ENCODE data around the gene ZCCHC24.
"Not testable (repeated sequence)": the region's sequence is repeated elsewhere in the genome, so short reads cannot be mapped to it uniquely, and the experiment has no call there.

ZCCHC24 gene

GRCh38 chr10:79472449-79472848 lies 27.0 kb upstream of the ZCCHC24 start:
- DNase-seq, result no peak

- DNase-seq, result no peak
Observed at GRCh38 chr10:79471776-79472175, 26.4 kb upstream of the ZCCHC24 start.

GRCh38 chr10:79470096-79470495 lies 24.7 kb upstream of the ZCCHC24 start:
- no peak for DNase-seq

- no peak for DNase-seq
Observed at GRCh38 chr10:79468841-79469585, 23.6 kb upstream of the ZCCHC24 start.

- DNase-seq, result no peak
Observed at GRCh38 chr10:79468015-79468560, 22.7 kb upstream of the ZCCHC24 start.

- DNase-seq, result no peak
Observed at GRCh38 chr10:79465341-79465740, 19.9 kb upstream of the ZCCHC24 start.

GRCh38 chr10:79463578-79464496 lies 18.4 kb upstream of the ZCCHC24 start:
- no peak for DNase-seq

- DNase-seq, result no peak
Observed at GRCh38 chr10:79460687-79461086, 15.3 kb upstream of the ZCCHC24 start.

- no peak for DNase-seq
Observed at GRCh38 chr10:79459243-79459642, 13.8 kb upstream of the ZCCHC24 start.

GRCh38 chr10:79458483-79458882 lies 13.1 kb upstream of the ZCCHC24 start:
- no peak for DNase-seq

GRCh38 chr10:79457256-79457785 lies 11.9 kb upstream of the ZCCHC24 start:
- no peak for DNase-seq

- no peak for DNase-seq
Observed at GRCh38 chr10:79454259-79454658, 8.8 kb upstream of the ZCCHC24 start.

- DNase-seq, result no peak
Observed at GRCh38 chr10:79453392-79453791, 8.0 kb upstream of the ZCCHC24 start.

- DNase-seq, result no peak
Observed at GRCh38 chr10:79452174-79452611, 6.8 kb upstream of the ZCCHC24 start.

GRCh38 chr10:79451046-79451699 lies 5.7 kb upstream of the ZCCHC24 start:
- no peak for DNase-seq

GRCh38 chr10:79449181-79450146 lies 4.0 kb upstream of the ZCCHC24 start:
- DNase-seq, result no peak

GRCh38 chr10:79448732-79449049 lies 3.3 kb upstream of the ZCCHC24 start:
- DNase-seq, result no peak

- DNase-seq, result no peak
Observed at GRCh38 chr10:79447911-79448731, 2.7 kb upstream of the ZCCHC24 start.

- not testable (repeated sequence) for DNase-seq
Observed at GRCh38 chr10:79447249-79447648, 1.8 kb upstream of the ZCCHC24 start.

- DNase-seq, result no peak
Observed at GRCh38 chr10:79446758-79447084, 1.3 kb upstream of the ZCCHC24 start.
